Measurements from ENCODE around the gene RASAL2. TPM values are rescaled to one million over a fixed set of nuclear protein-coding genes. Genes with fewer than 3 reads are reported as not detected.

RASAL2 gene
- polyA plus RNA-seq, 4 donors: 18.5 to 21.5 (median 18.9) TPM

- DNase-seq (ENCODE audit: low read depth in 4 of 4, low spot score in 3 of 4): no peak
Measured at GRCh38 chr1:178477373-178477772, 383.5 kb downstream of the RASAL2 start.

DNA sequence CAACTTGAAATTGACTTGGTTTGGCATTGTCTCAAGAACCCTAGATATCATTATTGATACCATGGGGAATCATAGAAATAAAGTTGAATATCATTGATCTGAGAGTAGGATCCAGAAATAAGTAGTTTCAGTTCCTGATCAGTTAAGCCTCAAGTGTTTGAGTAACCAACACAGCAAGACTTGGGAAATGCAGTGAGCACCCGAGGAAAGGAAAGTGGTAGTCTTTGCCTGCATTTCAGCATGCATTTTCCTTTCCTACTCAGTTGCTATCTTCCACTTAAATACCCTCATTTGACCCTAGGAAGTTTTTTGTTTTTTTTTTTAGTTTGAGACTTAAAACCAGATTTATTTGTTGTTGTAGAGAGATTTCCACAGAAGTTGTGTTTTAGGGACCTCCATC lies 383.9 kb downstream of the RASAL2 start:
- no peak for DNase-seq (ENCODE audit: low read depth in 4 of 4, low spot score in 3 of 4)

- DNase-seq (ENCODE audit: low read depth in 4 of 4, low spot score in 3 of 4): no peak
Measured at GRCh38 chr1:178483251-178483957, 389.5 kb downstream of the RASAL2 start.

GRCh38 chr1:178484698-178485225 lies 390.9 kb downstream of the RASAL2 start:
- DNase-seq (ENCODE audit: low read depth in 4 of 4, low spot score in 3 of 4): no peak

- no peak for DNase-seq (ENCODE audit: low read depth in 4 of 4, low spot score in 3 of 4)
Measured at GRCh38 chr1:178485541-178485981, 391.7 kb downstream of the RASAL2 start.

- DNase-seq (ENCODE audit: low read depth in 4 of 4, low spot score in 3 of 4): no peak
Measured at GRCh38 chr1:178486100-178487069, 392.5 kb downstream of the RASAL2 start.

- DNase-seq (ENCODE audit: low read depth in 4 of 4, low spot score in 3 of 4): no peak
Measured at GRCh38 chr1:178487070-178487615, 393.2 kb downstream of the RASAL2 start.

GRCh38 chr1:178488393-178488792 lies 394.5 kb downstream of the RASAL2 start:
- no peak for DNase-seq (ENCODE audit: low read depth in 4 of 4, low spot score in 3 of 4)

DNA sequence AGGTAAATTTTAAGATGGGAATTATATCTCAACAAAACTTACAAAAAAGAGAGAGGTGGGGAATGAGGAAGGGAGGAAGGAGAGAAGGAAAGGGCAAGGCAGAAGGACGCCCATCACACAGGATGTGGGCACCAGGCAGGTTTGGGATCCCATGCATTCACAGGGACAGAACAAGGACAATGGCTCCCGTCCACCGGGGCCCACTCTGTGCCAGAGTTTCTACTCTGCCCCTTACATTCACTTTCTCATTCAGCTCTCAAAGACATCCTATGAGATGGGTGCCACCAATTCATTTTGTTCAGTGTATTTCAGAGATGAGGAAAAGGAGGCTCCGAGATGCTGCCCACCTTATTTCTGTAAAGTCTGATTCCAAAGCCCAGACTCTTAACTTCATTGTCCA lies 395.5 kb downstream of the RASAL2 start:
- no peak for DNase-seq (ENCODE audit: low read depth in 4 of 4, low spot score in 3 of 4)

- no peak for DNase-seq (ENCODE audit: low read depth in 4 of 4, low spot score in 3 of 4)
Measured at GRCh38 chr1:178490136-178490535, 396.2 kb downstream of the RASAL2 start.

DNA sequence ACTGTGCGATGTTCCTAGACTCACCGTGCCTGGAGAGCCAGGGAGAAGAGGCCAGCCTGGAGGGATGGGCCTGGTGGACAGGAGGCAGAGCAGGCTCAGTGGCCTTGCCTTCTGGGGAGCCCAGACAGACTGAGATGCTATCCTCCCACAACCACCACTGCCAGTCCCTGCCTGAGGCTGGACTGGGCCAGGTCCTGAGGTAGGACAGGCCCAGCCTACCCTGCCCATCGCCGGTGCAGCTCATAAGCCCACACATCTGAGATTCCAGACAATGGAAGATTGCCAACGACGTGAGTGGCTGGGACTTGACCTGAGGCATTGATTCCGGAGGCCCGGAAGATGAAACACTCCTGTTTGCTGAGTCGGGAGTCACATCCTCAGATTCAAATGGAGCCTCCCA lies 397.1 kb downstream of the RASAL2 start:
- DNase-seq (ENCODE audit: low read depth in 4 of 4, low spot score in 3 of 4): no peak

DNA sequence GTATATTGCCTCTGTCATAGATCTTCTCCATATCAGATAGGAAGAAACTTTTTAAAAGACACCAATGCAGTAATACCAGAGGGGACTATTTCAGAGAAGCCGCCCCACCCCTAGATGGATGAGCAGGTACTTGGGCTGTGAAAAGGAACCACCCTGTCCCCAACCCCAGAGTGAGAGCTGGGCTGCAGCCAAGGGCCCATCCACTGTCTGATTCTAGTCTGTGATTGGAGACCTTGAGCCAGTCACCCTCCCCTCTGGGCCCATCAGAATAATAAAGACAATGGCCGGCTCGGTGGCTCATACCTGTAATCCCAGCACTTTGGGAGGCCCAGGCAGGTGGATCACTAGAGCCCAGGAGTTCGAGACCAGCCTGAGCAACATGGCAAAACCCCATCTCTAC lies 397.8 kb downstream of the RASAL2 start:
- DNase-seq (ENCODE audit: low read depth in 4 of 4, low spot score in 3 of 4): no peak

- DNase-seq (ENCODE audit: low read depth in 4 of 4, low spot score in 3 of 4): no peak
Measured at GRCh38 chr1:178492341-178492740, 398.4 kb downstream of the RASAL2 start.

DNA sequence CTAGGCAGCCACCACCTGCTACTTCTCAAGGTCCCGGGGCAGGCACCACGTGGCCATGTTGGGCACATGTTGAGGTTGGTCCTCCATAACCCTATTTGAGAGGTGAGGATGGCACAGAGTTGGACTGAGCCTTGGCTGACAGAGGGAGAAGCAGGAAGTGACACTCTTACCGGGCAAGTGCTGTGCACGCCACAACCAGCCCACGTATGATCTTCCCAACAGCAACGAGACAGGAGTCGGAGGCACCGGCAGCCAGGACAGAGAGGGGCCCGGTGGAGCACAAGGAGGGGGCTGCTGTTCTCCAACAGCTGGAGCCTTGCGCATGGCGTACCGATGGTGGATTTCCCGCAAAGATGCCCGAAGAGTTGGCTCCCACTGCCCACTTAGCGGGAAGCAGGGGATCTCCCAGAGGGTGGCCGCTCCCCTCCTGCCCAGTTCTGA lies 399.4 kb downstream of the RASAL2 start:
- DNase-seq (ENCODE audit: low read depth in 4 of 4, low spot score in 3 of 4): no peak

DNA sequence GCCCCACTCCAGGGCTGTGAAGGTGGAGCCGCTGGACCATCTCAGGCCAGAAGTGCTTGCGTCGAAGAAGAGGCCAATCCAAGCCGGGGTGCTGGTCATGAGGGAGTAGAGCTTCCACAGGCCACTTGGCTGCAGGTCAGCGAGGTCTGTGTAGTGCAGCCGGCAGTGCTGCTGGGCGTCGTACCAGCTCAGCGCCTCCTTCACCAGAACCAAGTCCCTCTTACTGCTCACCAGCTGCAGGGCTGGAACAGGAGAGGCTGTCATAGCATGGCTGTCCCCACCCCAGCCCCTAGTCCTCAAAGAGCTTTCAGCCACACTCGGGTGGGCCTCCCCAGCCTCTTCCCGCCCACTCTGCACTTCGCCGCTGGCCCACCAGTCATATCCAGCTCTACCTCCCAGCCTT lies 400.7 kb downstream of the RASAL2 start:
- no peak for DNase-seq (ENCODE audit: low read depth in 4 of 4, low spot score in 3 of 4)

- DNase-seq (ENCODE audit: low read depth in 4 of 4, low spot score in 3 of 4): no peak
Measured at GRCh38 chr1:178495158-178495557, 401.3 kb downstream of the RASAL2 start.

GRCh38 chr1:178495741-178496409 lies 402.0 kb downstream of the RASAL2 start:
- no peak for DNase-seq (ENCODE audit: low read depth in 4 of 4, low spot score in 3 of 4)

DNA sequence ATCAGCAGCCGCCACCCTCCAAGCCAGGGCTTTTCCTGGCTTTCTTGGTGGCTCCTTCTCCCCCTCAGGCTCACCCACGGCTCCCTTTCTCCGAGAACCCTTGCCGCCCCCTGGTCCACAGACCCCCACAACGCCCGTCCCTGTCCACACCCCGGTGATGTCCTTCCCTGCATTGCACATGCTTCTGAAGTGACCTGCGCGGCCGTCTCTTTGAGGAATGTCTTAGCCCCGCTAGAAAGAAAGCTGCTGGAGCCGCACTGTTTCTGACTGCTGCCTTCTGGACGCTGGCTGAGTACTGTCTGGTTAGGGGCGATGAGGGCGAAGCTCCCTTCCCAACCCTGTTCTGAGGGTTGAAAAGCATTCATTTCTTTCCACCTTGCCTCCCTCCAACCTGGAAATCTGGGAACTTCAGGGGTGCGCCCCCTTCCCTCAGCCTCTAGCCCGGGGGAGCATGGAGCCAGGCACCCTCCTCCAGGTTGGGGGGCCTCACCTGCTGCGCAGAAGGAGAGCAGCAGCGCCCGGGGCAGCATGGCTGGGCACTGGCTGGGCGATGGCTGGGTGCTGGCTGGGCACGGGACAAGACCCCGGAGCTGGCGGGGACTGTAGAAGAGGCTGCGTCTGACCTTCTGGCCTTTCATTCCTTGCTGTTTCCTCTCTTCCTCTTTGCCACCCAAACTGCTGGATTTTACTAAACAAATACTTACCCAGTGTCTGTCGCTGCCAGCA lies 402.7 kb downstream of the RASAL2 start, which contains the start of gene CLEC20A:
CLEC20A (minus strand) TSS at position 555 of the 726 bp plus-strand sequence; CDS start at position 530, 25 bp downstream.
- no peak for DNase-seq (ENCODE audit: low read depth in 4 of 4, low spot score in 3 of 4)

DNA sequence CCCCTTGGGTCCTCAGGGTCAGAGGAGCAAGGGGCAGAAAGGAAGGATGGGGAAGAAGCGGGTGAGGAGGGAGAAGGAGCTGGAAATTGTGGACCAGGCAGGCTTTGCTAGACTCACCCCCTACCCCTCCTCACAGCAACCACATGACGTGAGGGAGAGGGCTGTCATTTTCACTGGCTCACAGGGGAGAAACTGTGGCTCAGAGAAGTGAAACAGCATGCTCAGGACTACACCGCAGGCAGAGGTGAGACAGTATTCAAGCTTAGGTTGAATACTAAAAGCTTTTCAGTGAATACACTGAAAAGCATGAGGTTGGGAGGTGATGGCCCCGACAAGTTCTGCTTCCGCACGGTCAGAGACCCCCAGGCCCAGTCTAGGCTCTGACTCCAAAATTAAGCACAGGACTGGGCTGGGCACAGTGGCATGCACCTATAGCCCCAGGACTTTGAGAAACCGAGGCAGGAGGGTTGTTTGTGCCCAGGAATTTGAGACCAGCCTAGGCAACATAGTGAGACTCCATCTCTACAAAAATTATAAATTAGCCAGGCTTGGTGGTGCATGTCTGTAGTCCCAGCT lies 404.1 kb downstream of the RASAL2 start:
- no peak for DNase-seq (ENCODE audit: low read depth in 4 of 4, low spot score in 3 of 4)
